ENCODE data around the gene SRRM4.

DNA sequence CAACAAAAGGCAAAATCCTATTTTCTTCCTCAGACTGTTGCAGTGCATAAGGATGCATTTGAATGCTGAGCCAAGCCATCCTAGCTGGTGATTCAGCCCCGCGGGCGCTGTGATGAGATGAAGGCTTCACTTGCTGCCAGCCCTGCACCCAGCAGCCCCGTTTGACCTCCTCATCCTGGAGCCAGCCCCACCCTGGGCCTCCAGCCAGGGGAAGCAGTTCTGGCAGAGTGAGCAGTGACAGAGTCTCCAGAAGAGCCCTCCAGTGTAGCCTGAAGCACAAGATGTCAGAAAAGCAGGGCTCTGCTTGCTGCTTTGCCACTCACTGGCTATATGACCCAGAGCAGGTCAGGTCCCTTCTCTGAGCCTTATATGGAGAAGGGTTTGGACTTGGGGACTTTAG is 101.2 kb downstream of the SRRM4 start:
- TF ChIP-seq, protein P1, sequence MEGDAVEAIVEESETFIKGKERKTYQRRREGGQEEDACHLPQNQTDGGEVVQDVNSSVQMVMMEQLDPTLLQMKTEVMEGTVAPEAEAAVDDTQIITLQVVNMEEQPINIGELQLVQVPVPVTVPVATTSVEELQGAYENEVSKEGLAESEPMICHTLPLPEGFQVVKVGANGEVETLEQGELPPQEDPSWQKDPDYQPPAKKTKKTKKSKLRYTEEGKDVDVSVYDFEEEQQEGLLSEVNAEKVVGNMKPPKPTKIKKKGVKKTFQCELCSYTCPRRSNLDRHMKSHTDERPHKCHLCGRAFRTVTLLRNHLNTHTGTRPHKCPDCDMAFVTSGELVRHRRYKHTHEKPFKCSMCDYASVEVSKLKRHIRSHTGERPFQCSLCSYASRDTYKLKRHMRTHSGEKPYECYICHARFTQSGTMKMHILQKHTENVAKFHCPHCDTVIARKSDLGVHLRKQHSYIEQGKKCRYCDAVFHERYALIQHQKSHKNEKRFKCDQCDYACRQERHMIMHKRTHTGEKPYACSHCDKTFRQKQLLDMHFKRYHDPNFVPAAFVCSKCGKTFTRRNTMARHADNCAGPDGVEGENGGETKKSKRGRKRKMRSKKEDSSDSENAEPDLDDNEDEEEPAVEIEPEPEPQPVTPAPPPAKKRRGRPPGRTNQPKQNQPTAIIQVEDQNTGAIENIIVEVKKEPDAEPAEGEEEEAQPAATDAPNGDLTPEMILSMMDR (IDR thresholded peaks at IDR 0.05) = no peak
- no peak for TF ChIP-seq POLR2A (IDR thresholded peaks at IDR 0.05)
